Activated T-helper 1 cell treated with anti-CD3 and anti-CD28 coated beads, Interleukin-2, amount 50 U/mL, for 16 hours (primary cell): Measurements from ENCODE around the gene EPHB1.
"Not testable (repeated sequence)": the region's sequence is repeated elsewhere in the genome, so short reads cannot be mapped to it uniquely, and the experiment has no call there.

Experiments used
- DNase-seq, 2 donors: peaks; one replicate each; pipeline ENCODE4 v3.0.0-alpha.2; 2020; ENCODE audit warnings: low read depth in 1 of 2, low spot score in 1 of 2

EPHB1 gene

DNA sequence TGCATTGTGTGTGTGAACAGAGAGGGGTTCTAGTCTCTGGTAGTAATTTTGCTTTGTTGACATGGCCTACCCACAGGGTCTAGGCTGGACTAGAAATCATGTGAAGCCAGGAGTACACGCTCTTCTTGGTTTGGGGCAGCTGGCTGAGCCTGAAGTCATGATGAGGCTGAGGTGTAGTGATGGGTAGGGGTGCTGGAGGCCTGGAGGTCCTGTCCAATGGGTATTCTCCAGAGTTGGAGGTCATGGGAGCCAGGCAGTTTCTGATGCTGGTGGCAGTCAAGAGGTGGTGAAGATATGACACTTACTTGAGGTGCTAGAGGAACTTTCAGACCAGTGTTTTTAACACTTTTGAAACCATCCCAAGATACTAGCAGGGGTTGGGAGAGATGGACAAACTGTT lies 18.5 kb upstream of the EPHB1 start:
- no peak for DNase-seq

DNA sequence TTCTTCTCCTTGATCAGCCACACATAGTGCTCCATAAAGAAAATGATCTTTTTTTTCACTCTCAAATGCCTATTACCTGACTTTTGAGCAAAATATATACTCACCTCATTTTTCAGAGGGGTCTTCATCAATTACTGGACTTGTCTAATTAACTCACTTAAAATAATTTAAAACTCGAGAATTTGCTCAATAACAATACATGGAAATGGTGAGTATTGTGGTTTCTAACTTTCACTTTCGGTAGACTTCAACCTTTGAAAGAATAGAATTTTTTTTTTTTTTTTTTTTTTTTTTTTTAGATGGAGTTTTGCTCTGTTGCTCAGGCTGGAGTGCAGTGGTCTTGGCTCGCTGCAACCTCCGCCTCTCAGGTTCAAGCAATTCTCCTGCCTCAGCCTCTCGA lies 17.7 kb upstream of the EPHB1 start:
- DNase-seq = no peak

DNA sequence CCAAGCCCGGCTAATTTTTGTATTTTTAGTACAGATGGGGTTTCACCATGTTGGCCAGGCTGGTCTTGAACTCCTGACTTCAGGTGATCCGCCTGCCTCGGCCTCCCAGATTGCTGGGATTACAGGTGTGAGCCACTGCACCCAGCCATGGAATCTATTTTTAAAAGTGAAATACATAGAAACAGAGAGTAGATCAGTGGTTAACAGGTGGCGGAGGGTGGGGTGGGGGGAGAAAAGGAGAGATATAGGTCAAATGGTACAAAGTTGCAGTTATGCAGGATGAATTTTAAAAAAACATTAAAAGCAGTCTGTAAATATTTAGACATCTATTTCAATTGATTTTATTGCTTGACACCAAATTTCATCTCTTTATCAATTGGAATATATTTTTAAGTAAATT lies 6.8 kb upstream of the EPHB1 start:
- not testable (repeated sequence) for DNase-seq

DNA sequence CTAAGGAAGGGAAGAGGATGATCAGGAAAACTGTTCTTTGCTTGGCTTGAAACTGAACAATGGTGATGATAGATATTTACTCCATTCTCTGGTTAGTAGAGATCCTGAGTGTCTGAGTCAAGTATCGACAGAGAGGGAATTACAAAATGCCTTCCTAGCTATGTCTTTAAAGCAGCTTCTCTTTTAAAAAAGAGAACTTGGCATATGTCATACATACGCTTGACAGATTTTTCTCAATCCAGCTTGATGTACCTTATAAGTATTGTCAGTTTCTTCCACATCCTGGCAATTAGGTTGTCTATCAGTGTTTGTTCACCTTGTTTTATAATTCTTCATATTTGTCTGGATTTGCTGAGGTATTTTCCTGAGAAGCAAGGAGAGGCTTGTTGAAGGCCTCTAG lies 5.0 kb upstream of the EPHB1 start:
- no peak for DNase-seq

DNA sequence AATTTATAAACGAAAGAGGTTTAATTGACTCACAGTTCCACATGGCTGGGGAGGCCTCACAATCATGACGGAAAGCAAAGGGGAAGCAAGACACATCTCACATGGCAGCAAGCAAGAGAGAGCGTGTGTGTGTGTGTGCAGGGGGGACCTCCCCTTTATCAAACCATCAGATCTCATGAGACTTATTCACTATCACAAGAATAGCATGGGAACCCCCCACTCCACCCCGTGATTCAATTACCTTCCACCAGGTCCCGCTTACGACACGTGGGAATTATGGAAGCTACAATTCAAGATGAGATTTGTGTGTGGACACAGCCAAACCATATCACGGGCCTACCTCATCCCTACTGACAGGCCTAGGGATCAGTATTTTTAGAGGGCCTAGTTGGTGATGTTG lies 3.1 kb upstream of the EPHB1 start:
- DNase-seq = no peak

DNA sequence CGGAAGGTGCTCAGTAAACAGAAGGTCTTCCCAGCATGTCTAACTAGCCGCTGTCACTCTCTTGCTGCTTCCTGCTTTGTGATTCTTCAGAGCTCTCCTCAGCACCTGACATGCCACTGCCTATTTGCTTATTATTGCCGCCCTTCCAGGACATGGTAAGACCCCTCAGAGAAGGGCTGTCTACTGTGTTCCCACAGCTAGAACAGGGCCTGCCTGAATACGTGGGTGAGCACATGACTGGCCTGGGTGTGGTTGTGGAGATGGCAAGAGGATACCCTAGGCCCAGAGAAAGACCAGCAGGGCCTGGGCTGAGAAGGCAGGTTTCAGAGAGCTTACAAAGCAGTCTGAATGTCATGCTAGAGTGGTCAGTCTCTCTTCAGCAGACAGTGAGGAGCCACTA lies 2.4 kb upstream of the EPHB1 start:
- DNase-seq = no peak

DNA sequence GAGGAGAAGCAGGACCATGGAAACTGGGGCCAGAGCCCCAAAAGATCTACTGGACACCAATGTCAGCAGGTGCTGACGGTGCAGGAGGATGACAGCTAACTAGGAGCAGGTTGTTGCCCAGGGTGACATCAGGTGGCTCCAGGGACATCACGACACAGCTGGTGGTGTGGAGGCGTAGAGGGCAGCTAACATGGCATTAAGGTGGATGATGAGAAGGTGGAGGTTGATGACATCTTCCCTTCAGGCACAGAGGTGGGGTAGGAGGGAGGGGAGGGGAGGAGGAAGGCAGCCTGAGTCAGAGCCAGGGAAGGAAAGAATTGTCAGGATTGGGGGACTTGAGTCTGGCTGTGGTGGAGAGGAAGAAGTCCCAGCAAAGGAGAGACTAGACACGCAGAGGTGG lies 1.5 kb upstream of the EPHB1 start:
- no peak for DNase-seq

DNA sequence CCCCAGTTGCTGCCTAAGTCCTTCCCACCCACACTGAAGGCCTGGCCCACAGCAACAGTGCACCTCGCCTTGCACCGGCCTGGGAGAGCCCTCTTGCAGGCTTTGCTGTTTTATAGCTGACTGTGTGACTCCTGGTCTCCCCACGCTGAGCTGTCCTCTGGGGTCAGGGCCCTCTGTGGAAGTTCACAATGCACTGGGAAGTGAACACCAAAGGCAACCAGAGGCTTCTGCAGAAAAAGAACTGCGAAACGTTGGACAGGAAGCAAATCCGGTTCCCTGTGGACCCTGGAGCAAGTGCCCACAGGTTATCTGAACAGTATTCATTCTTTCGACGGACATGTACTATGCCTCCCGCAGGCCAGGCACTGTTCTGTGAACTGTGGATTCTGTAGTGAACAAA lies 737 bp upstream of the EPHB1 start:
- no peak for DNase-seq

DNA sequence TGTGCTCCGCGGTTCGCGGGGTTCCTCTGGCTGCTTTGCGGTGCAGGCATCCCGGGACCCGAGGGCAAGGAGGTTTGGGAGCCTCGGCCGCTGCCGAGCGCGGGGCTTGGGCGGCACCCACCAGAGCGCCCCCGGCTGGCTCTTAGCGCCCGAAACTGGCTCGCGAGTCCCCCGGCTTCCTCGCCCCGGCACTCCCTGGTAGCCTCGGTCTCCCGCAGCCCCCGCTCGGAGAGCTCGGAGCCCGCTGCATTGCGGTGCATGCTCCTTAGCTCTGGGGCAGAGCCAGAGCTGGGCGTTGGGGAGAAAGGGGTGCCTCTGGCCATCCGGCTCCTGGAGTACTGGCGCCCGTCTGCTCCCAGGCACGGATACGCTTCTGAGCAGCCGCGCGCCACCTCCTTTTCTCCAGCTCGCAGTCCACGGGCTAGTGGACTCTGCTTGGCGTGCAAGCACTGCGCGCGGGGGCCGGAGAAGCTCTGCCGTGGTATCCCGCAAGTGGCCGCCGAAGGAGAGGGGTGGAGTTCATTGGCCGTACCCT lies 753 bp downstream of the EPHB1 start:
- DNase-seq = no peak

DNA sequence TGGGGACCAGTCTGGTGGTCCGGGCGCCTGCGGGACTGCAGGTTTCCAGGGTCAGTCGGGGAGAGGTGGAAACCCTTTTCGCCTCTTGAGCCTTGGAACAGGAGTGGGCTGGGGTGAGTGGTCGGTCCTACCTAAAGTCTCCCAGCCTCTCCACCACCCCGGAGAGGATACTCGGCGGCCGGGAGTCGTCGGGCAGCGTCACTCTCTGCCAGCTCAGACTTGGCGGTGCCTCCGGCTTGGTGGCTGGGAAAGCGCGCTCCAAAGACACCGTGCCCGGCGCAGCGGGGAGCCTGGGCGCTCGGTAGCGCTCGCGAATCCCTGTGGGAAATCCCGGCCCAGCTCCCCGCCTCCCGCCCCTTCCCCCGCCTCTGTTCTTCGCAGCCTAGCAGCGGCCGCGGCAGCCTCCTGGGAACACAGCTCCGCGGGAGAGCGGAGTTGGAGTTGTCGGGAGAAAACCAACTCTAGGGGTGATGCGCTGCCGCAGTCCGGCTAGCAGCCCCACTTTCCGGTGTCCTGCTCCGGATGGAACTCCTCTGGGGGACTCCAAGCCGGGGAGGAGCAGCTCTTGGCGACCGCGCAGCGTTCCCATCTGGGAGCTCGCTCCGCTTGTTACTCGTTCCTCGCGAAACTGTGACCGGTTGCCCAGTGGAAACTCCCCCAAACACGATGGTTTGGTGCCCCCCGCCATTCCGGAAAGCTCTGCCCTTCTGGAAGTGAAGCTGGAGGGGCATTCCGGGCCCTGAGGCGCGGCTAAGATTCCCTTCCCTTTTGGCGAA lies 1.4 kb downstream of the EPHB1 start:
- DNase-seq = no peak

DNA sequence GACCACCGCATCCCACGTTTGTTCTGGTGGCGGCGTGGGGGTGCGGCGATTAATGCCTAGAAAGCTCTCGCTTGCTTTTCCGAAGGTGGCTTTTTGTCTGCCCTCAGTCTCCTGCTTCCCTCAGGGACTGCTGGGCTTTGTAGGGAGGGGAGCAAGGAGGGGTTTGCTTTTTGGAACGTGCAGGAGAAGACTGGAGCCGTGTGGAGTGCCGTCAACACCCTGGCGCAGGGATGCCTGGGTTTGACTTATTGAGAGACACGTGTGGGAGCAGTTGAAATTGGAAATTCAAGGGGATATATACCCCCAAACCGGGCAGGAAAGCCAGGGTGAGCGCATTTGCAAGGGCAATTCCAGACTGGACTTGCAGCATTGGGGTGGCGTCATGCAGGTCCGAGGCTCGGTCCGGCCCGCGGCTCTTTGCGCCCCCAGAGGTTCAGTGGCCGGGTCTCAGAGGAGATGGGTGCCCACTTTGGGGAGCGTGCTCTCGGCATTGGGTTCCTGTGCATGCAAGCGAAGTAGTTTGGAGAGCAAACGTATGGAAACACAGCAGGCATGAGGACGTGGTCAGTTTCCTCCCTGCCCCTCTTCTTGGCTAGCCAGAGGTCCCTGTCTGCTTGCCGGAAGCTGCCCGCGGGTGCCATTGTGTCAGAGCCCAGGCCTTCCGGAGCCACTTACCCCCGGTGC lies 2.1 kb downstream of the EPHB1 start:
- no peak for DNase-seq

DNA sequence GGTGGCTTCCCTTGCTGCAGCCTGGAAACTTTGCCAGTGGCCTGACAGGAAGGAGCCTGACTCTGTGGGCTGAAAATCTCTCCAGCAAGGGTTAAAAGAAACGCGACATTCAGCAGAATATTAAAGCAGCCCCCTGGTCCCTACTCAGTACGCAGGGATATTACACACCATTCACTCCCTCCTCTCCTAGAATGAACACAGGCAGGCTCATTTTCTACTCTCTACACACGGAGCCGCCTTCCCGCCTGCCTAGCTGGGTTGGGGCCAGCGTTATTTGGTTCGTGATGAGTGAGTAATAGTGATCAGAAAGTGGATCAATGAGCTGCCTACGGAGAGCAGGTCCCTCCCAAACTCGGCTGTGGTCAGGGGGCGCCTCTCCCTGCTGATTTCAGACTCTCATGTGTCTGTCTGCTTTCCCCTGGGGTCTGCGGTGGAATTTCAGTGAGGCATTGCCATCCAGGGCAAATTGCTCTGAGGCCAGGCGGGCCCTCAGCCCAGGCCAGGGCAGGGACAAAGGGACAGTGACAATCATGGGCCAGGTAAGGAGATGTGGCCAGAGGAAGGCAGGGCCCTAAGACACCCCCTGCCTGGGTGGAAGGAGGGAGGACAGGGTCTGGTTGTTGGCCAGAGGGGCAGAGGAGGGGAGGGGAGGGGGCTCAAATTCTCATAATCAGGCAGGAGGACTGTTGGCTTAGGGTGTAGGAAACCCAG lies 2.8 kb downstream of the EPHB1 start:
- no peak for DNase-seq

DNA sequence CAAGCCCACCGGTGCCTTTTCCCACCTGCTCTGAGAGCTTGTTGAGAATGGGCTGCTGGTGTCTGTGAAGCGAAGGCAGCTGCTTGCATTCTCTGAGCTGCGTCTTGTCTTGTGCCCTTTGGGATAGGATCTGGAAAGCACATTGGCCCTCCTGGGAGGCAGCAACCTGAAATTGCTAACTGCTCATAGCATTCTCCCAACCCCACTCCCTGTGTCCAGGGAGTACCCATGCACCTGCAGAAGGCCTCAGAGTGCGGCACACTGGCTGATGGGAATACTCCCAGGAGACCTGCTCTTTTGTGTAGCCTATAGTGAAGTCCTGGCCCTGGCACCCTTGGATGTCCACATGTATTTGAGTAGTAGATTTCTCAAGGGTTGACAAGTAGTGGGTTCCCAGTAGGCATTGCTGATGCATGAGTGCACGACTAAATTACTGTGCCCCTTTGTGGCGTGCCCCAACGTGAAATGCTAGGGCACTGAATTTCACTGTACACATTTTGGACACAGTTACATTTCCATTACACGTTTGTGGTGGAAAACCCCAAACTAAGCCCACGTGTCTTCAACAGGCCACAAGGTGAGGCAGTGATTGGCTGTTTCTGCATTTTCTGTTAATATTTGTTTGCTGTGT lies 3.7 kb downstream of the EPHB1 start:
- no peak for DNase-seq

DNA sequence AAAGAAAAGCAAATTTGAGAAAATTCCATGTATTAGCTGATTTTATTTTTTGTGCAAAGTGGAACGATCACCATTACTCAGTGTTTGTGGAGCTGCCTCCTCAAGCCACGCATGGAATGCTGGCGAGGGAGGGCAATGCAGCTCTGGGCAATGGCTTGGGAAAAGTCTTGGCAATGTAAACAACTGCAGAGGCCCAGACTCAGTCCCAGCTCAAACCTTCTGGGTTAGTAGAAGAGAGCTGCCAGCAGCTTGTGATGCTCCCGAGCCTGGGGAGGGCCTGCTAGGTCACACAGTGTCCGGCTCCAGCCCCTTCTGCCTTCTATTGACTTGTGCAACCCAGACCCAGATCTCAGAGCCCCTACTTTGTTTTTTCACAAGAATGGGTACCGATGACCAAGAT lies 4.3 kb downstream of the EPHB1 start:
- no peak for DNase-seq

DNA sequence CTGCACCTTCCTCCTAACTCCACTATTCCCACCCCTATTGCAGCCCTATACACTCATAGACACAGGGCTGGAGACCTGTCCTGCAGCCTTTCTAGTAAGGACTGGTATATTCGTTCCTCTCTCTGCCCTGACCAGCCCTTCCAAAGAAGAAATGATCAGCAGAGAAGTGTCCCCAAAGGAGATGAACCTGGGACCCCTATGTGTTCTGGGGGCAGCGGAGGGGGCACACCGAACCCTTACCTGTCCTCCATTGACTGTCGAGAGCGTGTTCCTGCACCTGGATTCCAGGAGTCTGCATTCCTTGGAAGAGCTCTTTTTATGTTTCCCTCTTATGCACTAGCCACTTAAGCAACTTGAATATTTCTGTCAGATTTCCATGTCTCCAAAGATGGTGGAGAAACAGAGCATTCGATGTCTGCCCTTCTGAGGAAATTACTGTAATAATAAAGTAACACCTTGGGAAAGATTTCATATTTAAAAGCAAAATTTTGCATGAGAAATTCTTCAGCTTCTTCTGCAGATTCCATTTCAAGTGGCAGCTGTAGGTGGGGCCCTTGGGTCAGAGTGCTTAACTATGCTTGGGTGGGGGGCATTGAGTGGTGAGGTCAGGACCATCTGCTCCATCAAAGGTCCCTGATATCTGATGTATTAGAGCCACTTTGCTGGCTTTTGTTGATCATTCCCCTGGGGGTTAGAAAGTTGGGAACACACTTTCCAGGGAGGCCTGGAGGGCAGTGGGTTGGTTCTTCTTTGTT lies 6.3 kb downstream of the EPHB1 start:
- DNase-seq = no peak

DNA sequence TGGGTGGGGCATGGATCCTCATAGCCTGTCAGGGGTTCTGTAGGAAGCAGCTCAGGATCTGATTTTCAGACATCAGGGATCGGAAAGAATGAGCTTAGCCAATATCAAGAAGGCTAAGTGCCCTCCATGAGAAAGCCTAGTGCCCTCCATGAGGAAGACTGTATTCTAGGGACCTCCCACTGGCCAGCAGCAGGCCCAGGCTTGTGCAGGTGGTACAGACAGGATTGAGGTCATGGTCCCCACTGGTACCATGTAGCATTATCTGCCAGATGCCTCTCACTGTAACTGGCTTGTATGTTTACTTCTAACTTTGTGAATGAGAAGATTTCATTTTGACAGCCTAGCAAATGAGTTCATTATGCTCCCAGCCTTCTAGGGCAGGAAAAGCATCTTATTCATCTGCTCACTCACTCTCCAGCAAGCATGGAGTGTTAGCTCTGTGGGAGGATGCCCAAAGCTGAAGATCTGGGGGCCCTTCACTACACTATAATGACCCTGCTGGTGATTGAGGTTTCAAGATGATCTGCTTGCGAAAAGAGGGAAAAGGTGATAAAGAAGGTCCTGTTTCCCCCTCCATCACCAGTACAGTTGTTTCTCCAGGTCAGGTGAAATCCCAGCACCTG lies 7.5 kb downstream of the EPHB1 start:
- no peak for DNase-seq

DNA sequence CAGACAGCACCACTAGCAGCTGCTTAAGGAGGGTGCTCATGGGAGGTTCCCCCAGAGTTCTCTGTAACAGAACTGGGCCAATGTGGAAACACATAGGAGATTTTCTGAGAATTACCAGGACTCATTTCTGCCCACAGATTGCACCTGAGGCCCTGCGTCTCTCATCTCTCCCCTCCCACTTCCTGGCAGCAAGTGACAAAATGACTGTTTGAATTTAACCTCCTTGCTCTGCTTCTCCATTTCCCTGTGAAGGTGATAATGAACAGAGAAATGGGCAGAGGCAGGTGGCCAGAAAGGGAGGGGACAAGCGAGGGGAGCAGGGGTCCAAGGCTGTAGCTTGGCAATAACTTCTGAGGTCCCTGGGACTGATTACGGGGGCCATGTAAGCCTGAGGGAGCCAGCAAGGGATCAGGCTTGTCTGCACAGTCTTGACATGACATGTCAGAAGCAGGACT lies 8.0 kb downstream of the EPHB1 start:
- DNase-seq = no peak

DNA sequence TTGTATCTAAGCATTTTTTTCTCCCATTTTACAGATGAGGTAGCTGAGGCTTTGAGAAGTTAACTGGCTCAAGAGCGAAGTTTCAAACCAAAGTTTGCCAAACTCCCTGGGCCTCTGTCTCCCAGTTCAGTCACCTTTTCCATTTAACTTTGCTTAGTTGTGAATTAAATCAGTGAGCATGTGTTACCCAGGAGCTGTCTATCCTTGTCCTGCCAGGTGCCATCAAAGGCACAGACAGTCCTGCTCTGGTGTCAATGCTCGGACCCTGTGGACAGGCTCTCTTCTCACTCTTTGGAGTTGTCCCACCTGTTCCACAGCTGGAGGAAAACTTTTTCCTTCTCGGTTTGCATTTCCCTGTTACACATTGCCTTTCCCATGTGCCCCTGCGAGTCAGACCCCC lies 8.6 kb downstream of the EPHB1 start:
- DNase-seq = no peak

DNA sequence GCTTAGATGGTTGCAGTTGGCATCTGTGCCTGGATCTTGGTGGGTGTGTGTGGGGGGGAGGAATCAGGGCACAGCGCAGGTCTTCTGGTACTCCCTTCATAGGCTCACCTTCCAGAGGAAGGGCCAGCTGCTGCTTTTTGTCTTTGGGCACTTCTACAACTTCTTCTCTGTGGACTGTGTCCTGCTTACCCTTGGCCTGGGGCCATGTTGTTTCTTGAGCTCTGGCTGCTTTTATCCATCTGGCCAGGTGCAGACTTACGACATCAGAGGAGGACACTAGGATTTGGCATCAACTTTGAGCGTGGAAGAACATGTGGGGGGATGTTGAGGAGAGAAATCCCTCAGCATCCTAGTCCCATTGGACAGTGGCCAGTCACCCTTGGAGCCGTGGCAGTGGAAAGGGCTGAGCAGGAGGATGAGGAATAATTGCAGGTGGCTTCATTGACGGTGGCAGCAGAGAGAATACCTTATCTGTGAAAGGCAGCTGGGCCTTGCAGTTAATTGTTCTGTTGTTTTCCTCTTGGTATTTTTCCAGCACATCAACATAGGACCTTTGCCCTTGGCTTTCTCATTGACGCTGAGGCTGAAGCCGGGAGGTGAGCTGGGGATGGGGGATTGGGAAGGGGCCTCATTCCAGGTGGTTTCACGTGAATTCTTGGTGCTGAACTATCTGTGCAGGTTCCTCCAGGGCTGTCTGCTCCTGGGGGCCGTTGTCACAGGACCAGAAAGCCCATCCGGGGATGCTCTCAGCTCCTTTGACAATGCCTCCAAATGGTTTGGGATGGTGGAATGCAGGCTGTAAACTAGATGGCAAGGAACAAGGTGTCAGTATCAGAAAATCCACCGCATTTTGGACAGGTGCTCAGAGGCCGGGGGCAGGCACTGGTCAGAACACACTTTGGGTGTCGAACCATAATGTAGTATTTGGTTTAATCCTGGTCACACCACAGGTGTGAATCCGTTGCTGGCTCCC lies 9.7 kb downstream of the EPHB1 start:
- no peak for DNase-seq
